WERI-Rb-1 (cell line): Measurements from ENCODE around the gene TMEM9.

ENCODE experiments used
- DNase-seq: peaks from one replicate; pipeline ENCODE4 v3.0.0-alpha.2; 2020
- H3K27ac ChIP-seq: fragments of 250-450 bp; sonication (Bioruptor Pico); 2 replicates; pipeline ENCODE4 v1.5.1; 2020; ENCODE audit warnings: mild to moderate bottlenecking, moderate library complexity
- H3K27me3 ChIP-seq: fragments of 250-450 bp; sonication (Bioruptor Pico); 2 replicates; pipeline ENCODE4 v1.5.1; 2021; ENCODE audit warnings: mild to moderate bottlenecking, low read depth, moderate library complexity; ENCODE audit not compliant: insufficient read depth, severe bottlenecking
- H3K36me3 ChIP-seq: fragments of 250-450 bp; sonication (Bioruptor Pico); 2 replicates; pipeline ENCODE4 v1.5.1; 2020; ENCODE audit warnings: mild to moderate bottlenecking, moderate library complexity
- H3K4me3 ChIP-seq: 2 replicates; pipeline ENCODE4 v1.5.1; 2011; ENCODE audit warnings: low read depth, mild to moderate bottlenecking, control low read depth, low read length
- H3K9me3 ChIP-seq: fragments of 250-450 bp; sonication (Bioruptor Pico); 2 replicates; pipeline ENCODE4 v1.5.1; 2021; ENCODE audit warnings: mild to moderate bottlenecking, moderate library complexity; ENCODE audit not compliant: severe bottlenecking
- CTCF ChIP-seq: IDR thresholded peaks from 2 replicates; pipeline ENCODE4 v1.5.1; 2011; ENCODE audit warnings: low read depth, mild to moderate bottlenecking, control low read depth, inconsistent platforms, low read length

The TMEM9 gene

DNA sequence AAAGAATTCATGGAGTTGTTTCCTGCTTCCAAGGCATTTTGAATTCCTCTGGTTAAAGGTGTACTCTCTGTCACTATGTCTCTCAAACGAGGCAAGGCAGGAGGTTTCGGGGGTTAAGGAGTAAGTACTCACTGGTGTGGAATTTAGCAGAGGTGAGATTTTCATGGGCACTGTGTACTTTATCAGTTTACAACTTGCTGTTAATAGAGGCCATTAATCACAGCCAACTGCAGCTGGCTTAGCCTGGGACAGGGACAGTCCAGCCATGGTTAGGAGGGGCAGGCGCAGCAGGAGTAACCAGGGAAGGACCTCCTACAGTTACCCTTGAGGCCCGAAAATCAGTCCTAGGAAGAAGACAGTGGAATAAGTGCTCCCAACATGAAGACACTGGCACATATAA, 18.1 kb upstream of the TMEM9 start:
- no peak for TF ChIP-seq CTCF
- no peaks in the 10 kb centered on the region for H3K9me3 ChIP-seq
- no peaks in the 10 kb centered on the region for H3K36me3 ChIP-seq
- no peaks in the 10 kb centered on the region for H3K27me3 ChIP-seq
- no peak for DNase-seq
- peak overlapping the region; percentile 12; the same call in 1 of the 2 replicates for H3K27ac ChIP-seq
- no peak overlapping the region for H3K4me3 ChIP-seq

- TF ChIP-seq CTCF, result peak; percentile 73
- H3K4me3 ChIP-seq, result peak overlapping the region; percentile 70
- H3K9me3 ChIP-seq, result no peaks in the 10 kb centered on the region
- DNase-seq, result peak; percentile 99
- no peaks in the 10 kb centered on the region for H3K27me3 ChIP-seq
- H3K36me3 ChIP-seq, result no peaks in the 10 kb centered on the region
- peak overlapping the region; percentile 93 for H3K27ac ChIP-seq
Measured at GRCh38 chr1:201171063-201172036, 17.1 kb upstream of the TMEM9 start.

DNA sequence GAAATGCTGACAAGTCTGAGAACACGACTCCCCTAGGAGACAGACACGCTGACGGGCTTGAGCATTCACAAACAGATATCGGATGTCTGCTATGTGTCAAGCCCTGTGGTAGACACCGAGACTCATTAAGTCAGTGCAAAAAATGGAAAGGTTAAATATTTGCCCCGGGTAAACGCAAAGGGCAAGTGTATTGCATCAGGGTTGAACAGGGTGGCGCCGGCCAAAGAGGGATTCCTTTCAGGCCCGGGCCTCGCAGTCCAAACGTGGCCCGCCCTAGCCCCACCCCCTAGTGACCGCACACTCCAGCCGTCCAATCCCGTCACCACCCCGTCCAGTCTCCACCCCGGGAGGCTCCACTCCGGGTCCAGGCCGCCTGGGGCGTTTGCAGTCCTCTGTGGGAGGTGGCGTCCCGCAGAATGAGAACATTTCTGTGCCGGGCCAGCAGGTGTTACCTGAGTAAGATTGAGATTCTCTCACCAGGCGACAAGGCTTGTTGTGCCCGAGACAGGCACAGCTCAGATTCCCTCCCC, 16.3 kb upstream of the TMEM9 start:
- TF ChIP-seq CTCF, result peak; percentile 28; the same call in 1 of the 2 replicates
- Histone ChIP-seq H3K27ac (peak overlapping the region; percentile 93), H3K9me3 (no peaks in the 10 kb centered on the region), H3K36me3 (no peaks in the 10 kb centered on the region), H3K27me3 (no peaks in the 10 kb centered on the region), H3K4me3 (peak overlapping the region; percentile 70)
- DNase-seq, result peak; percentile 100

- Histone ChIP-seq H3K36me3 (no peaks in the 10 kb centered on the region), H3K4me3 (peak overlapping the region; percentile 70), H3K27ac (peak overlapping the region; percentile 93), H3K9me3 (no peaks in the 10 kb centered on the region), H3K27me3 (no peaks in the 10 kb centered on the region)
- no peak for DNase-seq
- TF ChIP-seq CTCF, result no peak
Measured at GRCh38 chr1:201169971-201170532, 15.8 kb upstream of the TMEM9 start.

DNA sequence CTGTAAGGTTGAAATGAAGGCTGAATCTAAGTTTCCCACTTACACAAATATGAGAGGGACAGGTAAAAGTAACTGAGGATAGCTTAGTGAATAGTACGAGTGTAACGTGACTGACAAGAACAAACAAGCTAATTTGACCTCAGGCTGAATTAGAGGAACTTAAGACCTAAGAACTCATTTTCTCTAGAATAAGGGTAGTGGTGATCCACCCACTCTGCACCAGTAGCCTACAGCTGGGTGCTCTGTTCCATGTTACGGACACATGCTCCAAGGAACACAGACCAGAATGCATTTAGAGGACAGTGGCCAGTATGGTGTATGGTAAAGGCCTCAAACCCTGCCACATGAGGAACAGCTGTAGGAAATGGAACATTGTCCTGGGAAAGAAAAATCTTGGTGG, 14.9 kb upstream of the TMEM9 start:
- DNase-seq, result no peak
- no peak for TF ChIP-seq CTCF
- Histone ChIP-seq H3K27ac (no peak overlapping the region), H3K9me3 (no peaks in the 10 kb centered on the region), H3K36me3 (no peaks in the 10 kb centered on the region), H3K27me3 (no peaks in the 10 kb centered on the region), H3K4me3 (no peak overlapping the region)
